Vagina (tissue), 2 donors: Measurements from ENCODE around the gene THPO. TPM values are rescaled to one million over a fixed set of nuclear protein-coding genes. Genes with fewer than 3 reads are reported as not detected.

Source experiments
- DNase-seq, 2 donors: peaks; one replicate each; pipeline ENCODE4 v3.0.0-alpha.2; 2017; ENCODE audit errors: extremely low spot score in 2 of 2
- H3K27ac ChIP-seq: fragments of 200-600 bp; sonication (generic); one replicate; pipeline ENCODE4 v1.5.1; 2019
- H3K27me3 ChIP-seq: fragments of 200-600 bp; sonication (generic); one replicate; pipeline ENCODE4 v1.5.1; 2019
- H3K36me3 ChIP-seq, 2 donors: fragments of 200-600 bp; sonication (generic); one replicate each; pipeline ENCODE4 v1.5.1; 2017 to 2019
- H3K4me1 ChIP-seq: fragments of 200-600 bp; sonication (generic); one replicate; pipeline ENCODE4 v1.5.1; 2019
- H3K4me3 ChIP-seq, 2 donors: fragments of 200-600 bp; sonication (generic); 1 replicate in 1 of 2; 2 replicates in 1 of 2; pipeline ENCODE4 v1.5.1; 2016 to 2019
- H3K9me3 ChIP-seq: fragments of 200-600 bp; sonication (generic); one replicate; pipeline ENCODE4 v1.5.1; 2019
- CTCF ChIP-seq, 3 experiments: fragments of 450-650 bp in 2 of 3; fragments of 200-600 bp in 1 of 3; sonication (generic) in 1 of 3; IDR thresholded peaks; one replicate each; pipeline ENCODE4 v1.5.1; 2017 to 2019; ENCODE audit warnings: antibody characterized with exemption in 3 of 3, mild to moderate bottlenecking in 2 of 3, moderate library complexity in 2 of 3
- POLR2A ChIP-seq, 2 donors: fragments of 450-650 bp; IDR thresholded peaks; one replicate each; pipeline ENCODE4 v1.6.1; 2017; ENCODE audit warnings: antibody characterized with exemption in 2 of 2, mild to moderate bottlenecking in 2 of 2, moderate library complexity in 2 of 2
- POLR2AphosphoS5 ChIP-seq, 2 donors: sonication (generic); formaldehyde crosslinking; IDR thresholded peaks; one replicate each; pipeline ENCODE4 v1.9.0; 2017; ENCODE audit warnings: antibody characterized with exemption in 2 of 2, mild to moderate bottlenecking in 2 of 2, low read depth in 1 of 2; ENCODE audit not compliant: insufficient read depth in 1 of 2
- intact Hi-C: fragments of 100-400 bp; cut with DNase I; formaldehyde crosslinking; loops from one replicate; pipeline ENCODE4 v1.15.1; 2023
- total RNA-seq: library from RNA; depleted of rRNA; stranded (reverse); fragments of >200 nt; gene quantifications from one replicate; pipeline ENCODE4 v1.2.3, GENCODE V29; 2016

The THPO gene
- total RNA-seq, 1 donor from 2014 or later, result 0.74 TPM

- intact Hi-C loops, result no loop called here
- Histone ChIP-seq H3K27ac (no peak overlapping the region), H3K9me3 (no peaks in the 10 kb centered on the region), H3K36me3 (peaks cover 0 to 3% of the 10 kb centered on the region in 2 donors), H3K4me1 (peaks cover 6% of the 10 kb centered on the region), H3K4me3 (no peak overlapping the region), H3K27me3 (no peaks in the 10 kb centered on the region)
- no peak for DNase-seq
- TF ChIP-seq POLR2AphosphoS5 (IDR thresholded peaks at IDR 0.05; ENCODE audit: insufficient read depth in 1 of 2, low read depth in 1 of 2), result no peak
- TF ChIP-seq POLR2A (IDR thresholded peaks at IDR 0.05), result no peak
- TF ChIP-seq CTCF (IDR thresholded peaks at IDR 0.05), result no peak
Observed at GRCh38 chr3:184386047-184386806, 8.2 kb upstream of the THPO start.

GRCh38 chr3:184384856-184385422 lies 6.9 kb upstream of the THPO start:
- intact Hi-C loops, result no loop called here
- TF ChIP-seq POLR2AphosphoS5 (IDR thresholded peaks at IDR 0.05; ENCODE audit: insufficient read depth in 1 of 2, low read depth in 1 of 2), result no peak
- no peak for TF ChIP-seq CTCF (IDR thresholded peaks at IDR 0.05)
- no peak for TF ChIP-seq POLR2A (IDR thresholded peaks at IDR 0.05)
- H3K9me3 ChIP-seq, result no peaks in the 10 kb centered on the region
- peaks cover 0 to 3% of the 10 kb centered on the region in 2 donors for H3K36me3 ChIP-seq
- H3K27ac ChIP-seq, result no peak overlapping the region
- H3K4me3 ChIP-seq, result no peak overlapping the region
- no peaks in the 10 kb centered on the region for H3K27me3 ChIP-seq
- H3K4me1 ChIP-seq, result peaks cover 13% of the 10 kb centered on the region
- no peak for DNase-seq

- H3K4me3 ChIP-seq, result no peak overlapping the region
- H3K4me1 ChIP-seq, result peaks cover 13% of the 10 kb centered on the region
- no peaks in the 10 kb centered on the region for H3K9me3 ChIP-seq
- H3K27ac ChIP-seq, result no peak overlapping the region
- no peak for TF ChIP-seq POLR2A (IDR thresholded peaks at IDR 0.05)
- H3K36me3 ChIP-seq, result peaks cover 0 to 3% of the 10 kb centered on the region in 2 donors
- no peaks in the 10 kb centered on the region for H3K27me3 ChIP-seq
- intact Hi-C loops, result no loop called here
- DNase-seq, result no peak
Observed at GRCh38 chr3:184384342-184384741, 6.3 kb upstream of the THPO start.

GRCh38 chr3:184383033-184383740 lies 5.2 kb upstream of the THPO start:
- DNase-seq, result no peak
- Histone ChIP-seq H3K36me3 (peaks cover 0 to 3% of the 10 kb centered on the region in 2 donors), H3K27ac (no peak overlapping the region), H3K4me3 (no peak overlapping the region), H3K4me1 (peaks cover 23% of the 10 kb centered on the region), H3K27me3 (no peaks in the 10 kb centered on the region), H3K9me3 (no peaks in the 10 kb centered on the region)
- intact Hi-C loops, result no loop called here
- TF ChIP-seq POLR2AphosphoS5 (IDR thresholded peaks at IDR 0.05; ENCODE audit: insufficient read depth in 1 of 2, low read depth in 1 of 2), result no peak
- TF ChIP-seq POLR2A (IDR thresholded peaks at IDR 0.05), result no peak
- TF ChIP-seq CTCF (IDR thresholded peaks at IDR 0.05), result no peak

GRCh38 chr3:184382326-184383032 lies 4.5 kb upstream of the THPO start:
- intact Hi-C loops, result no loop called here
- Histone ChIP-seq H3K27me3 (no peaks in the 10 kb centered on the region), H3K36me3 (peaks cover 0 to 3% of the 10 kb centered on the region in 2 donors), H3K9me3 (no peaks in the 10 kb centered on the region), H3K4me3 (no peak overlapping the region), H3K27ac (peak overlapping the region; percentile 68), H3K4me1 (peaks cover 28% of the 10 kb centered on the region)
- no peak for TF ChIP-seq POLR2AphosphoS5 (IDR thresholded peaks at IDR 0.05; ENCODE audit: insufficient read depth in 1 of 2, low read depth in 1 of 2)
- no peak for TF ChIP-seq POLR2A (IDR thresholded peaks at IDR 0.05)
- no peak for DNase-seq
